WERI-Rb-1 (cell line): ENCODE results near the gene RABGAP1L.

Source experiments
- DNase-seq: peaks from one replicate; pipeline ENCODE4 v3.0.0-alpha.2; 2020
- H3K27ac ChIP-seq: fragments of 250-450 bp; sonication (Bioruptor Pico); 2 replicates; pipeline ENCODE4 v1.5.1; 2020; ENCODE audit warnings: mild to moderate bottlenecking, moderate library complexity
- H3K27me3 ChIP-seq: fragments of 250-450 bp; sonication (Bioruptor Pico); 2 replicates; pipeline ENCODE4 v1.5.1; 2021; ENCODE audit warnings: mild to moderate bottlenecking, low read depth, moderate library complexity; ENCODE audit not compliant: insufficient read depth, severe bottlenecking
- H3K36me3 ChIP-seq: fragments of 250-450 bp; sonication (Bioruptor Pico); 2 replicates; pipeline ENCODE4 v1.5.1; 2020; ENCODE audit warnings: mild to moderate bottlenecking, moderate library complexity
- H3K4me3 ChIP-seq: 2 replicates; pipeline ENCODE4 v1.5.1; 2011; ENCODE audit warnings: low read depth, mild to moderate bottlenecking, control low read depth, low read length
- H3K9me3 ChIP-seq: fragments of 250-450 bp; sonication (Bioruptor Pico); 2 replicates; pipeline ENCODE4 v1.5.1; 2021; ENCODE audit warnings: mild to moderate bottlenecking, moderate library complexity; ENCODE audit not compliant: severe bottlenecking
- CTCF ChIP-seq: IDR thresholded peaks from 2 replicates; pipeline ENCODE4 v1.5.1; 2011; ENCODE audit warnings: low read depth, mild to moderate bottlenecking, control low read depth, inconsistent platforms, low read length

Gene RABGAP1L

GRCh38 chr1:174150499-174150898 is 8.8 kb upstream of the RABGAP1L start:
- H3K27me3 ChIP-seq: no peaks in the 10 kb centered on the region
- DNase-seq: no peak
- peaks cover 8% of the 10 kb centered on the region for H3K9me3 ChIP-seq
- no peak overlapping the region for H3K27ac ChIP-seq
- no peak overlapping the region for H3K4me3 ChIP-seq
- no peaks in the 10 kb centered on the region for H3K36me3 ChIP-seq
- no peak for TF ChIP-seq CTCF

GRCh38 chr1:174152427-174152826 is 6.9 kb upstream of the RABGAP1L start:
- no peak for DNase-seq
- TF ChIP-seq CTCF: no peak
- Histone ChIP-seq H3K27me3 (no peaks in the 10 kb centered on the region), H3K4me3 (no peak overlapping the region), H3K9me3 (peaks cover 8% of the 10 kb centered on the region), H3K36me3 (no peaks in the 10 kb centered on the region), H3K27ac (no peak overlapping the region)

GRCh38 chr1:174153085-174153824 is 6.1 kb upstream of the RABGAP1L start:
- Histone ChIP-seq H3K4me3 (no peak overlapping the region), H3K27me3 (no peaks in the 10 kb centered on the region), H3K27ac (no peak overlapping the region), H3K36me3 (no peaks in the 10 kb centered on the region), H3K9me3 (peaks cover 8% of the 10 kb centered on the region)
- no peak for TF ChIP-seq CTCF
- no peak for DNase-seq

GRCh38 chr1:174153825-174154107 is 5.6 kb upstream of the RABGAP1L start:
- H3K36me3 ChIP-seq: no peaks in the 10 kb centered on the region
- no peak for DNase-seq
- no peak overlapping the region for H3K4me3 ChIP-seq
- no peak for TF ChIP-seq CTCF
- H3K27ac ChIP-seq: no peak overlapping the region
- H3K9me3 ChIP-seq: peaks cover 8% of the 10 kb centered on the region
- H3K27me3 ChIP-seq: no peaks in the 10 kb centered on the region

- no peak for TF ChIP-seq CTCF
- no peaks in the 10 kb centered on the region for H3K36me3 ChIP-seq
- no peak for DNase-seq
- no peaks in the 10 kb centered on the region for H3K27me3 ChIP-seq
- H3K4me3 ChIP-seq: no peak overlapping the region
- H3K27ac ChIP-seq: no peak overlapping the region
- H3K9me3 ChIP-seq: no peaks in the 10 kb centered on the region
These were observed 2.9 kb upstream of the RABGAP1L start for GRCh38 chr1:174156437-174156836.
